Measurements from ENCODE around the gene HAPSTR1.

HAPSTR1 gene

GRCh38 chr16:9090960-9091866 is at the start of gene HAPSTR1 (continued):
- TF ChIP-seq GLIS2 (tag by site-specific recombination; IDR thresholded peaks at IDR 0.05): peak; percentile 79
- TF ChIP-seq ZNF121 (tag by site-specific recombination; IDR thresholded peaks at IDR 0.05): peak; percentile 100
- no peak for TF ChIP-seq PRDM6 (tag by site-specific recombination; IDR thresholded peaks at IDR 0.05)
- TF ChIP-seq SP2 (tag by site-specific recombination; IDR thresholded peaks at IDR 0.05): peak; percentile 97
- TF ChIP-seq ZNF398 (tag by site-specific recombination; IDR thresholded peaks at IDR 0.05): peak; percentile 73
- TF ChIP-seq ZIC2 (tag by site-specific recombination; IDR thresholded peaks at IDR 0.05): peak; percentile 88
- TF ChIP-seq ZNF664 (tag by site-specific recombination; IDR thresholded peaks at IDR 0.05): no peak
- TF ChIP-seq KLF7 (tag by site-specific recombination; IDR thresholded peaks at IDR 0.05; ENCODE audit: borderline replicate concordance): peak; percentile 93

- no peak overlapping the region for H3K27ac ChIP-seq (ENCODE audit: extremely low read depth, low read depth, low read length)
- ChIA-PET POLR2A (interaction anchor here (2.1 kb wide), 1 partner anchor 49 kb away, joined by 6 read pairs; the partner anchor contains the start of gene HAPSTR1), CTCF (interaction anchor here (3.4 kb wide), 1 partner anchor 10 kb away, joined by 14 read pairs; no protein-coding TSS in a partner anchor)
- H3K4me3 ChIP-seq (ENCODE audit: low read depth, low read length): no peak overlapping the region
- no peak for TF ChIP-seq ZNF560 (tag by site-specific recombination; IDR thresholded peaks at IDR 0.05; ENCODE audit: borderline replicate concordance)
- no peak for TF ChIP-seq ZNF529 (tag by site-specific recombination; IDR thresholded peaks at IDR 0.05; ENCODE audit: insufficient replicate concordance)
- no peaks in the 10 kb centered on the region for H3K36me3 ChIP-seq (ENCODE audit: control insufficient read depth in 2 of 2, insufficient read depth in 1 of 2, low read length in 2 of 2)
- H3K9me3 ChIP-seq (ENCODE audit: control insufficient read depth, insufficient read depth, low read depth, low read length): no peaks in the 10 kb centered on the region
- H3K4me1 ChIP-seq (ENCODE audit: control insufficient read depth, insufficient read depth, low read length): no peaks in the 10 kb centered on the region
Observed at GRCh38 chr16:9042533-9042932, 48.9 kb upstream of the HAPSTR1 start.

- Histone ChIP-seq H3K9me3 (ENCODE audit: control insufficient read depth, insufficient read depth, low read depth, low read length) (no peaks in the 10 kb centered on the region), H3K36me3 (ENCODE audit: control insufficient read depth in 2 of 2, insufficient read depth in 1 of 2, low read length in 2 of 2) (no peaks in the 10 kb centered on the region), H3K4me3 (ENCODE audit: low read depth, low read length) (no peak overlapping the region), H3K27ac (ENCODE audit: extremely low read depth, low read depth, low read length) (no peak overlapping the region), H3K4me1 (ENCODE audit: control insufficient read depth, insufficient read depth, low read length) (peaks cover 4% of the 10 kb centered on the region)
- ChIA-PET POLR2A (no interaction called here), CTCF (interaction anchor here (0.9 to 3.4 kb wide), 2 partner anchors 9 to 11 kb away, joined by 3 to 14 read pairs; no protein-coding TSS in a partner anchor)
- TF ChIP-seq SP2 (tag by site-specific recombination; IDR thresholded peaks at IDR 0.05): no peak
- no peak for TF ChIP-seq ZNF416 (tag by site-specific recombination; IDR thresholded peaks at IDR 0.05)
- TF ChIP-seq PATZ1 (tag by site-specific recombination; IDR thresholded peaks at IDR 0.05): no peak
- TF ChIP-seq INSM2 (tag by site-specific recombination; IDR thresholded peaks at IDR 0.05): no peak
- TF ChIP-seq KLF9 (tag by site-specific recombination; IDR thresholded peaks at IDR 0.05; ENCODE audit: low read depth): no peak
- TF ChIP-seq ZNF623 (tag by site-specific recombination; IDR thresholded peaks at IDR 0.05): no peak
- TF ChIP-seq ZNF202 (tag by site-specific recombination; IDR thresholded peaks at IDR 0.05; ENCODE audit: borderline replicate concordance): no peak
- no peak for TF ChIP-seq ZNF501 (tag by site-specific recombination; IDR thresholded peaks at IDR 0.05)
- TF ChIP-seq RBAK (tag by site-specific recombination; IDR thresholded peaks at IDR 0.05): no peak
- TF ChIP-seq ZNF777 (tag by site-specific recombination; IDR thresholded peaks at IDR 0.05; ENCODE audit: borderline replicate concordance): no peak
- TF ChIP-seq ZNF580 (tag by site-specific recombination; IDR thresholded peaks at IDR 0.05): no peak
Observed at GRCh38 chr16:9042964-9043680, 48.3 kb upstream of the HAPSTR1 start.

Measured in HEK293 (cell line).